HFFc6 (cell line): ENCODE data around the gene MYH7B. TPM values are rescaled to one million over a fixed set of nuclear protein-coding genes. Genes with fewer than 3 reads are reported as not detected.

ENCODE experiments used
- DNase-seq: peaks from one replicate; pipeline ENCODE4 v3.0.0-alpha.2; 2018
- H3K27ac Mint-ChIP-seq: 2 replicates; pipeline ENCODE4 v1.8.0; 2020; ENCODE audit warnings: mild to moderate bottlenecking, mixed read lengths
- H3K27me3 Mint-ChIP-seq: 2 replicates; pipeline ENCODE4 v1.8.0; 2021; ENCODE audit warnings: mild to moderate bottlenecking, moderate library complexity, mixed read lengths; ENCODE audit not compliant: insufficient read depth
- H3K36me3 Mint-ChIP-seq: 2 replicates; pipeline ENCODE4 v1.8.0; 2021; ENCODE audit warnings: low read depth, mixed read lengths
- H3K4me1 Mint-ChIP-seq: 2 replicates; pipeline ENCODE4 v1.8.0; 2020; ENCODE audit warnings: low read depth, mixed read lengths
- H3K4me3 Mint-ChIP-seq: 2 replicates; pipeline ENCODE4 v1.8.0; 2020; ENCODE audit warnings: mild to moderate bottlenecking, moderate library complexity, mixed read lengths
- H3K9me3 Mint-ChIP-seq: 2 replicates; pipeline ENCODE4 v1.8.0; 2020; ENCODE audit warnings: mild to moderate bottlenecking, mixed read lengths
- total RNA-seq, 6 experiments: library from RNA; stranded (reverse); fragmentation: NEBNext Ultra II Directional; extraction: Animal tissue kit (Norgen Biotek cat#: 25700); gene quantifications; 2 replicates in 1 of 6; 3 replicates in 5 of 6; pipeline ENCODE4 v1.2.3, GENCODE V29; 2021
- TF ChIP-seq, protein P1 (sequence below): fragments of 200-600 bp; sonication (generic); IDR thresholded peaks from 2 replicates; pipeline ENCODE4 v1.5.0; 2021; ENCODE audit warnings: antibody characterized with exemption, mild to moderate bottlenecking

Gene MYH7B
- total RNA-seq, 6 experiments from 2014 or later = 0.07 to 0.19 TPM; not detected in 4

DNA sequence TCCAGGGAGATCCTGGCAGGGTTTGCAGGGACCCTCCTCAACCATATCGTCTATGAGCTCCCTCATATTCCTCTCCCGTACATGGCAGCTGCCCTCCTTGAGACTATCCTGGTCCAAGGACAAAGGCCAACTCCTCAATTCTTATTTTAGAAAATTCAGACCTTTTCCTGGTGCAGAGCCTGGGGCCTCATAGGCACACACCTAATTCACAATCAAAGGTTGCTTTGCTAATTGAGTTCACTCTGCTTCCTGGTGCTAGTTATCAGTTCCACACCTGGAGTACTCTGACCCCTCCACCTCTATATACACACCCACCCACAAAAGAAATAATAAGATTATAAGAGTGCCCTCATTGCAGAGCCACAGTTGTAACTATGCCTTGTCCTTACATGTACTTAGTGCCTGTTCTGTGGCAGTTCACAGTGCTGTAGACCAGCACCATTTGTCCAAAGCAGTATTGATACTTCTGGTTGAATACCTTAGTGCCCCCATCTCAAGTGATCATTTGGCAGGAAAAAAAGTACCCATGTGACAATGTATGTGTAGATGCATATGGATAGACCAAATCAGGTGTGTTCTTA is 38.8 kb upstream of the MYH7B start:
- Mint-ChIP-seq H3K4me3 (no peak overlapping the region), H3K27ac (no peak overlapping the region), H3K9me3 (no peaks in the 10 kb centered on the region), H3K27me3 (peaks cover 1% of the 10 kb centered on the region; the same call in 1 of the 2 replicates), H3K4me1 (no peaks in the 10 kb centered on the region), H3K36me3 (peaks cover 15% of the 10 kb centered on the region)
- DNase-seq = no peak
- TF ChIP-seq, protein P1, sequence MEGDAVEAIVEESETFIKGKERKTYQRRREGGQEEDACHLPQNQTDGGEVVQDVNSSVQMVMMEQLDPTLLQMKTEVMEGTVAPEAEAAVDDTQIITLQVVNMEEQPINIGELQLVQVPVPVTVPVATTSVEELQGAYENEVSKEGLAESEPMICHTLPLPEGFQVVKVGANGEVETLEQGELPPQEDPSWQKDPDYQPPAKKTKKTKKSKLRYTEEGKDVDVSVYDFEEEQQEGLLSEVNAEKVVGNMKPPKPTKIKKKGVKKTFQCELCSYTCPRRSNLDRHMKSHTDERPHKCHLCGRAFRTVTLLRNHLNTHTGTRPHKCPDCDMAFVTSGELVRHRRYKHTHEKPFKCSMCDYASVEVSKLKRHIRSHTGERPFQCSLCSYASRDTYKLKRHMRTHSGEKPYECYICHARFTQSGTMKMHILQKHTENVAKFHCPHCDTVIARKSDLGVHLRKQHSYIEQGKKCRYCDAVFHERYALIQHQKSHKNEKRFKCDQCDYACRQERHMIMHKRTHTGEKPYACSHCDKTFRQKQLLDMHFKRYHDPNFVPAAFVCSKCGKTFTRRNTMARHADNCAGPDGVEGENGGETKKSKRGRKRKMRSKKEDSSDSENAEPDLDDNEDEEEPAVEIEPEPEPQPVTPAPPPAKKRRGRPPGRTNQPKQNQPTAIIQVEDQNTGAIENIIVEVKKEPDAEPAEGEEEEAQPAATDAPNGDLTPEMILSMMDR = no peak

DNA sequence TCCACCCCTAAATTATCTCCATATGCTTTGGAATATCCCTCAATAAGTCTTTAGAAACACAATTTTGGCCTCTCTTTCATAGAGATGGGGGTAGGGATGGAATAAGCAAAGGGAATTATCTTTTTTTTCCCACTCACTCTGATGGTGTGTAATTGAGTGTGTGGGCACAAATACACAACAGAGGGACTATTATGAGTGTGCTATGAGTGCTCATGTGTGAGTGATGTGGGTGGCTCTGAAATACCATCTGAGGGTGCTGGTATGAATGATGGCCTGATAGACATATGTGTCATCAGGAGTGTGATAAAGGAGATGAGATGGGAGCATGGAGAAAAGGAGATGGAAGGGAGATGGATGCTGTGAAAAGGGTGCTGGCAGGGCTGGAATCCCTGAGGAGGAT is 35.6 kb upstream of the MYH7B start:
- DNase-seq = no peak
- Mint-ChIP-seq H3K27ac (no peak overlapping the region), H3K4me3 (no peak overlapping the region), H3K27me3 (peaks cover 1% of the 10 kb centered on the region), H3K9me3 (no peaks in the 10 kb centered on the region), H3K4me1 (no peaks in the 10 kb centered on the region), H3K36me3 (peaks cover 18% of the 10 kb centered on the region)
- TF ChIP-seq, protein P1 = no peak

DNA sequence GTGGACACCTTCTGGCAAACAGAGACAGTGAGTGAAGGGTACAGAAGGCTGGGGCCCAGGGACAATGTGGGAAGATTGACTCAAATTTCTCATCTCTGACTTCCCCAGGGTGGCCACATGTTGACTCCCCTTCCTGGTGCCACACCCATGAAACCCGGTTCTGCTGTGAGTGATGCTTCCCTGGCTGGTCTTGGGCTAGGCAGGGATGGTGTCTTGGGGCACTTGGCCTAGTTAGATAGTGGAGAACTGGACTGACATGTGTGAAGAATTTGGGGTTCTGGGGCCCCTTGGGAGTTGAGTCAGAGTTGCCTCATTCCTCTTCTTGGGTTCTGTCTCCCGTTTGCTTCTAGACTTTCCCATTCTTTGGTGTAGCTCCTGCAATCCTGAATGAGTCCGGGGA is 34.2 kb upstream of the MYH7B start:
- peaks cover 31% of the 10 kb centered on the region for H3K36me3 Mint-ChIP-seq
- peaks cover 1% of the 10 kb centered on the region for H3K27me3 Mint-ChIP-seq
- no peaks in the 10 kb centered on the region for H3K9me3 Mint-ChIP-seq
- DNase-seq = no peak
- peaks cover 7% of the 10 kb centered on the region; the same call in 1 of the 2 replicates for H3K4me1 Mint-ChIP-seq
- H3K27ac Mint-ChIP-seq = no peak overlapping the region
- TF ChIP-seq, protein P1 = no peak
- H3K4me3 Mint-ChIP-seq = no peak overlapping the region

DNA sequence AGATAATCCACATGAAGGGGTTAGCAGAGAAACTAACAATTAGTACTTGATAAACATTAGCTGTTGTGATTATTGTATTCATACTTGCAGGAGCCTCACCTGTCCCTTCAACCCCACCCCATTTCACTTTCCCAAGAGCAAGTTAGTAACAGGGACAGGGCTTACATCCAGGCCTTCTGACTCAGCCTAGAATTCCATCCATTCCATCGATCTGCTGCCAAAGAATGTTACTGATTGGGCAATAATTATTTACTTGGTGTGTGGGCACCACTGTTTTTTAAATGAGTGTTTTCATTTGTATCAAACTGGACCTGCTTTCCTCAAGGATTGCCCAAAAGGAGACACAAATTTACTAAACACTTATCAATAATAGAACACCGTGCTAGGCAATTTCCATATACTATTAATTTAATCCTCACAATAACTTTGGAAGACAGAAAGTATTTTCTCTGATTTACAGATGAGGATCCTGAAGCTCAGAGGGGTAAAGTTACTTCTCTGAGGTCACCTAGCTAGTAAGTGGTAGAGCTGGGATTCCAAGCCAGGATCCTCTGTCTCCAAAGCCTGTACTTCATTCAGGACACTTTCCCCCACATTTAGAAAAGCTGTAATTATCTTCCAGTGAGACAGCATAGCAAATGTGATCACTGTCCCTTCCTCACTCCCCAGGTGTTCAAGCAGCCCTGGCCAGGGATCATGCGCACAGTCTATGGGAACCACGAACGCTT is 32.9 kb upstream of the MYH7B start:
- Mint-ChIP-seq H3K4me3 (no peak overlapping the region), H3K4me1 (peaks cover 21% of the 10 kb centered on the region), H3K9me3 (no peaks in the 10 kb centered on the region), H3K27me3 (peaks cover 1% of the 10 kb centered on the region), H3K27ac (no peak overlapping the region), H3K36me3 (peaks cover 34% of the 10 kb centered on the region)
- TF ChIP-seq, protein P1 = no peak
- peak; percentile 75 for DNase-seq

DNA sequence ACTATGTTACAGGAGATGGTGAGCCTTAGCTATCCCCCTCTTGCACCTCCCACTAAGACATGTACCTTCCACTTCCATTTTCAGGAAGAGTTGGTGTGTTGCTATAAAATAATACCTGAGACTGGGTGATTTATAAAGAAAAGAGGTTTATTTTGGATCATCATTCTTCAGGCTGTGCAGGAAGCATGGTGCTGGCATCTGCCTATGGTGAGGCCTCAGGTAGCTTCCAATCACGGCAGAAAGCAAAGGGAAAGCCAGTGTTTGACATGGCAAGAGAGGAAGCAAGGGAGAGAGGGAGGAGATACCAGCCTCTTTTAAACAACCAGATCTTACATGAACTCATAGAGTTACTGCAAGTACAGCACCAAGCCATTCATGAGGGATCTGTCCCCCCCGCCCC is 32.3 kb upstream of the MYH7B start:
- no peak overlapping the region for H3K4me3 Mint-ChIP-seq
- H3K9me3 Mint-ChIP-seq = no peaks in the 10 kb centered on the region
- TF ChIP-seq, protein P1 = no peak
- H3K27ac Mint-ChIP-seq = no peak overlapping the region
- peaks cover 1% of the 10 kb centered on the region for H3K27me3 Mint-ChIP-seq
- DNase-seq = no peak
- H3K4me1 Mint-ChIP-seq = peaks cover 27% of the 10 kb centered on the region
- peaks cover 29% of the 10 kb centered on the region for H3K36me3 Mint-ChIP-seq
